D721Med (cell line): ENCODE results near the gene LRRC51.

Source experiments
- DNase-seq: peaks from one replicate; pipeline ENCODE4 v3.0.0; 2011; ENCODE audit warnings: low spot score; ENCODE audit not compliant: insufficient read length
- FAIRE-seq: peaks from 2 replicates; lab custom pipeline; 2011; peaks lifted over from hg19 to GRCh38; lab: Jason Lieb, UNC
- TF ChIP-seq, protein P1 (sequence below): IDR thresholded peaks from 2 replicates; pipeline ENCODE4 v1.5.1; 2012; ENCODE audit warnings: mild to moderate bottlenecking, control low read depth; ENCODE audit not compliant: insufficient read depth; ENCODE audit errors: missing control alignments

LRRC51 gene

DNA sequence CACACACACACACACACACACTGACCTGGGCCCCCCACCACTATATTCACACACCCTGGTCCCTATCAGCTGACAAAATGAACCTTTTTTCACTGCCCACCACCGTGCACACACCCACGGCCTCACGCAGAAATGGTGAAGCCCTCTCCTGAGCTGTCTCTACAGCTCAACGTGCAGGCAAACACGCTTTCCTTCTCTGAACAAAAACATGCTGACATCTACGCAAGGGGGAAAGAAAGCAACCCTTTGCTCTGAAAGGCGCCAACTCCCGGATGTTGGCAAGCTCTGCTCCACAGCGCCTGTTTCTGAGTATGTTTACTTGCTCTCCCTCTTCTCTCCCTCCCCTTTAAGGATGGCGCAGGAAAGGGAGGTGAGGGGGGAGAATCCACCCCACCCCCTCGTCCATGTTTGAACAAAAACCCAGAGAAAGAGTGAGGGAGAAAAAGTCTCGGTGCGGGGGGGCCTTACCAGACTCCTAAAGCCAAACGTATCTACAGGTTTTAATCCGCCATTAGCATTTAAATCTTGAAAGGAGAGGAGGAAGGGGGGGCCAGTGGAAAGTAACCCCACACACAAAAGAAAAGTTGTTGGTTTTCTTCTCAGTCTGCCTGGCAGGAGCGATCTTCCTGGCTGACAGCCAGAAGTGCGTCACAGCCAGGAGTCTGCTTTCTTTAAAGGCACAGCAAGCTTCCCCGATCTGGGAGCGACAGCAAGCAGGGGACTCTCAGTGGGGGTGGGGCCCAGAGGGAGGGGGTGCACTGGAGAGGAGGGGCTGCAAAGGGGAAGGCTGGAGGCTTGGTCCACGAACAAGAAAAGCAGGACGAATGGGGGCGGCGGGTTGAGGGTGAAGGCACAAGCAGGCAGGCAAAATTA lies 39.9 kb upstream of the LRRC51 start:
- DNase-seq = no peak
- FAIRE-seq = no peak
- TF ChIP-seq, protein P1, sequence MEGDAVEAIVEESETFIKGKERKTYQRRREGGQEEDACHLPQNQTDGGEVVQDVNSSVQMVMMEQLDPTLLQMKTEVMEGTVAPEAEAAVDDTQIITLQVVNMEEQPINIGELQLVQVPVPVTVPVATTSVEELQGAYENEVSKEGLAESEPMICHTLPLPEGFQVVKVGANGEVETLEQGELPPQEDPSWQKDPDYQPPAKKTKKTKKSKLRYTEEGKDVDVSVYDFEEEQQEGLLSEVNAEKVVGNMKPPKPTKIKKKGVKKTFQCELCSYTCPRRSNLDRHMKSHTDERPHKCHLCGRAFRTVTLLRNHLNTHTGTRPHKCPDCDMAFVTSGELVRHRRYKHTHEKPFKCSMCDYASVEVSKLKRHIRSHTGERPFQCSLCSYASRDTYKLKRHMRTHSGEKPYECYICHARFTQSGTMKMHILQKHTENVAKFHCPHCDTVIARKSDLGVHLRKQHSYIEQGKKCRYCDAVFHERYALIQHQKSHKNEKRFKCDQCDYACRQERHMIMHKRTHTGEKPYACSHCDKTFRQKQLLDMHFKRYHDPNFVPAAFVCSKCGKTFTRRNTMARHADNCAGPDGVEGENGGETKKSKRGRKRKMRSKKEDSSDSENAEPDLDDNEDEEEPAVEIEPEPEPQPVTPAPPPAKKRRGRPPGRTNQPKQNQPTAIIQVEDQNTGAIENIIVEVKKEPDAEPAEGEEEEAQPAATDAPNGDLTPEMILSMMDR = no peak

DNA sequence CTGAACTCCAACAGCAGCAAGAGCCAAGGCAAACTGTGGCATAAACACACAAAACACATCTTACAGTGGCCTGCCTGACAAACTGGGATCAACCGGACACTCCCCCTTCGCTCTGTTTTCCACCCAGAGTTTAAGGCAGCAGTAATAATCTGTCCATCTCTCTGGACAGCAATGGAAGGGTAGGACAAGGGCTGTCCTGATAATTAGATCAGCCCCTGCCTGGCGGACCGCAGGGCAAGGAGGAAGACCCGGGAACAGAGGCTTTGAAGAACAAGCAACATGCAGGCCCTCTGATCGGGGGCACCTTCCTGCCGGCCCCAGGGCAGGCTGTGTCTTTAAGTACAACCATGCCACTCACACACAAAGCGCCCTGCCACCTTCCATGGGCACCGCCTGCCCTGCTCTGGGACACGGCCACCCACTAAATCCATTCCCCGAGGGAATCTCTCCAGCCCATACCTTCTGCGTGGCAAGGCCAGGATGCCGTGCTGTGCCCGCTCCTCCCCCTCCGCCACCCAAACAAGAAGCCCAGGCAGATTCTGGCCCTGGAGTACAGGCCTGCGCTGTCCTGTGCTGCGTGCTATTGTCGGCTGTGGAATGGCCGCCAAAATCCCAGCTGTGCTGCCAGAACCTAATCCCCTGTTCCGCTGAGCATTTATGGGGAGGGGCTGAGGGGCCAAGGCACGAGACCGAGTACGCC lies 39.1 kb upstream of the LRRC51 start:
- TF ChIP-seq, protein P1 = no peak
- FAIRE-seq (no peak), DNase-seq (no peak)

DNA sequence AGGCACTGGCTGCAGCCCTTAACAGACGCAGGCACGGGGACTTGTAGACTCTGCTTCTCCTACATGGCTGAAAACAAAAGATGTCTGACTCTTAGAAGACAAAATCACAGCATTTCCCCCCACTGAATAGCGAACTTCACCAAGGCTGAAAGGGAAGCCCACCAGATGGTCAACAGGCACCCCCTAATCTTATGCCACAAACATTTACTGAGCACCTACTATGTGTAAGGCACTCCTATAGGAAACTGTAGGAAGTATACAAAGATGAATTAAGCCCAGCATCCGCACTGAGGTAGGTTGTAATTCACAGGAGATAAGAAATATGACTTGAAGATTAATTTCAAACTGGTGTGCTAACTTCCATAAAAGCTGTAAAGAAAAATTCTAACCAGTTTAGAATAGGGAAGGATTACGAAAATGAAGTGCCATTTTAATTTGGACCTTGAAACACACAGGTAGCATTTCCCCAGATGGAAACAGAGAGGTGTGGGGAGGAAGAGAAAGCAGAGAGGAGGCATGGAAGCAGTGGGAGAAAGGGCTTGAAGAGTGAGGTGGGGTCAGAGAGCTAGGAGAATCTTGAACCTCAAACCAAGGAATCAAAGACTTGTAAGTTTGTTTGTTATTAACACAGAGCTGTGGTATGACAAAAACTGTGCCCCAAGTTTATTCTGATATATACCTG lies 38.4 kb upstream of the LRRC51 start:
- DNase-seq = no peak

DNA sequence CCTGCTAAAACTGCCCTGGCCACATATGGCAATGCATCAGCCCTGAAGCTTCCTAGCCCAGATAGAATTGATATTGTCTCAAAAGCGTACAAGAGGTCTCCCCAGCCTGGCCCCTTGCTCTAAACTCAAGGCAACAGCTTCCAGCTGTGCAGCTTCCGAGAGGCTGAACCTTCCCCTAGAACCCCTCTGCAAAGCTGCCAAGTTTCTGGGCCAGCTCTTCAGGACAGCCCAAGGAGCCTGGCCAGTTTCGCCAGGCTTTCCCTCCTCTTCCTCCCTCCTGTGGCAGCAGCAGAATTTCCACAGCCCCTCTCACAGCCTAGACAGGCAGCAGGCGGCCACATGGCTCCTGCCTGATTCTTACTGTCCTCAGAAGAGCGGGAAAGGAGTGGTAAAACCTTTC lies 34.8 kb upstream of the LRRC51 start:
- DNase-seq (no peak), FAIRE-seq (no peak)
- TF ChIP-seq, protein P1 = no peak

More for the DNA sequence above, 38.4 kb upstream of the LRRC51 start:
- TF ChIP-seq, protein P1 = no peak
- no peak for FAIRE-seq

DNA sequence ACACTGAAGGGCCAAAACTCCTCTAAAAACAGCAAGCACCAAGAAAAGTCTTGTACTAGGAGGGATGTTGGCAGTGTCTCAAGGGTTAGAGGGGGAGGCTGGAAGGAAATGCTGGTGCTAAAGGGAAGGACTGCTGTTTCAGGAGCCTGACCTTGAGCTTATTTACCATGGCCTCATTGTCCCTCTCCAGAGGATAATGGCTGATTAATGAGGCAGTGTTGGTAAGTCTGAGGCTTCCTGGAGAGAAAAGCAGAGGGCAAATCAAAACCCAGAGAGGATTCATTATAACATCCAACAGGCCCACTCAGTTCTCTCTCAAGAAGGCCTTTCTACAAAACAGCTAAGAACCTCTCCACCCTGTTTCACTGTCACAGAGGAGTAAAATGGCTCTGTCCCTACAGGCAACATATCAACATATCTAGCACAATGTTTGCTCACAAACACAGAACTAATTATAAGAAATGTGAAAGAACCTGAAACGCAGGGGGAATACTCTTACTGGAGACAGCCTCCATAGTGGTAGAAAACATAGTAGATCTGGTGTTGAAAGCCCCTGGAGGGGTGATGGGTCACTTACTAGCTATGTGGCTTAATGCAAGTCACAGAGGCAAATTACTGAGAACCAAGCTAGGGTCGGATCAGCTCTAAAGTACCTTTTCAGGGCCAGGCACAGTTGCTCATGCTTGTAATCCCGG lies 31.7 kb upstream of the LRRC51 start:
- TF ChIP-seq, protein P1 = no peak
- DNase-seq (no peak), FAIRE-seq (no peak)

DNA sequence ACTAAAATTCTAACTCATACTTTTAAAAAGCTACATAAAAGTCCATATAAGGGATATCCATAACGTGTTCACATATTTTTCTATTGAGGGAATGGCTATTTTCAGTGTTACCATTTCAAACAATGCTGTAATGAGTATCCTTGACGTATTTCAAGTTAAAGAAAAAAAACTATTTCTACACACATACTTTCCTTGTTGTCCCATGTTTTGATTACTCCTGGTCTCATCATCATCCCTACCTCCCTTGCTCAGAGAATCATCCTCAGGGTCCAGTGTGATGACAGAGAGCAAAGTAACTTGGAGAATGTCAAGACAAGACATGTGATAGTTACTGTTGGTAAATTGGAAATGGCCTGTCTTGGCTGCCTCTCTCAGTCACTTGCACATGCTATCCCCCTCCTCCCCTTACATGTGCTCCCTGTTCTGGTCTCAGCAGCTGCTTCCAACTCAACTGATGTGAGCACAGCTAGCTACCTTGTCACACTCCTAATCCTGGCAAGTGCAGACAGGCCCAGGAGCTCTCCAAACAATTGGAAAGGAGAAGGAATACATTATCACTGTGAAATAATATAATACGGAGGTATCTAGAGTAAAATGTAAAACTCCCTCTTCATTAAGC lies 22.1 kb upstream of the LRRC51 start:
- TF ChIP-seq, protein P1 = no peak
- no peak for FAIRE-seq
- DNase-seq = no peak
